HG02759 (cell line): ENCODE results near the gene GRIK5.
"Not testable (repeated sequence)": the region's sequence is repeated elsewhere in the genome, so short reads cannot be mapped to it uniquely, and the experiment has no call there.

ENCODE experiments used
- ATAC-seq: cut with Tn5 transposase; IDR thresholded peaks from one replicate; pipeline ENCODE4 v1.9.1; 2021; ENCODE audit warnings: mild to moderate bottlenecking, moderate library complexity; ENCODE audit not compliant: unreplicated experiment

The GRIK5 gene

GRCh38 chr19:42023121-42023942, 46.7 kb downstream of the GRIK5 start:
- ATAC-seq = no peak

DNA sequence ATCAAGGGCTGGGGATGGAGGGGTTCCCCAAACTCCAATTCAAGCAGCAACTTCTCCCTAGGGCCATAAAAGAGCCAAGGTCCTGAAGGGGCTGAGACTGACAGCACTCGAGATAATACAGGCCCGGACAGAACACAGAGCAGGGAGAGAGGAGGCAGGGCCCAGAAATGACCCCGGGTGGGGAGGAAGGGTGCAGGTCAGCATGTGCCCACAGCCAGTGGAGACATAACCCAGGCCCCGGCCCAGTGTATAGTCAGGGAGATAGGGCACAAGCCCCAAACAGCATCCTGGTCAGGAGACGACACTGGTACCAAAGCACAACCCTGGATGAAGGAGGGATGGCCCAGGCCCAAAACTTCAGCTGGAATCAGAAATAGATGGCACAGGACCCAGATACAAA, 47.4 kb downstream of the GRIK5 start:
- ATAC-seq = no peak

DNA sequence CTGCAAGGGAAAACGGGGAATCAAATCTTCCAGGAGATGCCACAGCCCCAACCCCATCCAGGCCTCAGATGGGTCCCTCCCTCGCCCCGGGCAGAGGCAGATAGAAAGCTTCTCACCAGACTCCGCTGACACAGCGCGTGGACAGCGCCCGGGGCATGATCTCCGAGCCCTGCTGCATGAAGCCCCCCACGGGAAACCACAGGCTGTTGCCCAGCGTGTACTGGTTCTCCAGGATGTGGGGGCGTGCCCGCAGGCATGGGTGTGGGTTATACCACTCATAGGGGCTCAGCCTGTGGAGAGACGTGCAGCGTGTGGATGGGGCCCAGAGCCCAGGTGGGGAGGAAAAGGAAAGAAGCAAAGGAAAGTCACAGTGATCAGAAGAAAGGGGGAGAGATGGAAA, 48.8 kb downstream of the GRIK5 start:
- no peak for ATAC-seq

DNA sequence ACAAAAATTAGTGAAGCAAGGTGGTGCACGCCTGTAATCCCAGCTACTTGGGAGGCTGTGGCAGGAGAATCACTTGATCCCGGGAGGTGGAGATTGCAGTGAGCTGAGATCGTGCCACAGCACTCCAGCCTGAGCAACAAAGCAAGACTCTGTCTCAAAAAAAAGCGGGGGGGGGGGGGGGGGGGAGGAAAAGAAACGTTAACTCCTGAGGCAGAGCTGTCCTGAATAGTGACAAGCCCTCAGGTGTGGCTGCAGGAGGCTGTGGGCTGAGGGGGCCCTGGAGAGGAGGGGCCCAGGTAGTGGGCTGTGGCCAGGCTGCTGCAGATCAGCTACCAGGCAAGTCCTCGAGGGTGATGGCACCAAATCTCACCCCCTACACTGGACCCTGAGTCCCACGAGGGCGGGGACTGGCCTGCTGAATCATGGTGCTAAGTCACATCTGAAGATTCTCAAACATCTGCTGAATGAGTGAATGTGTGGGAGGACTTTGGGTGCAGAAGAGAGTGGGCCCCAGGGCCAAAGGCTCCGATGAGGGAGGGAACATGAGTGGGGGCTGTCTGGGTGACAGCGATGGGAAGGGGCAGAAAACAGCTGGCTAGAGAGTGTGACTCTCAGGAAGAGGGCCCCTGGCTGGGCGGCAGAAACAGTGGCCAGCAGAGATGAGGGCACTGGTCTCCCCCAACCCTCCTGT, 51.4 kb downstream of the GRIK5 start:
- no peak for ATAC-seq

GRCh38 chr19:42017040-42017439, 53.0 kb downstream of the GRIK5 start:
- no peak for ATAC-seq

DNA sequence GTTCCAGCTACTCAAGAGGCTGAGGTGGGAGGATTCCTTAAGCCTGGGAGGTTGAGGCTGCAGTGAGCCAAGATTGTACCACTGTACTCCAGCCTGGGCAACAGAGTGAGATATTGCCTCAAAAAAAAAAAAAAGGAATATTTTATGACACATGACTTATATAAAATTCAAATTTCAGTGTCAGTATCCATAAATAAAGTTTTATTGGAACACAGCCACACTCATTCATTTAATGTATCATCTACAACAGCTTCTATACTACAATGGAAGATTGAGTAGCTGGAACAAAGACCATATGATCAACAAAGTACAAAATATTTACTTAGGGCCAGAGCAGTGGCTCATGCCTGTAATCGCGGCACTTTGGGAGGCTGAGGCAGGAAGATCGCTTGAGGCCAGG, 57.3 kb downstream of the GRIK5 start:
- ATAC-seq = not testable (repeated sequence)

GRCh38 chr19:42010245-42011126, 59.5 kb downstream of the GRIK5 start:
- no peak for ATAC-seq

- no peak for ATAC-seq
Measured at GRCh38 chr19:42006569-42006968, 63.4 kb downstream of the GRIK5 start.

GRCh38 chr19:42005504-42005903, 64.5 kb downstream of the GRIK5 start:
- no peak for ATAC-seq

GRCh38 chr19:42003506-42004294, 66.3 kb downstream of the GRIK5 start:
- no peak for ATAC-seq

GRCh38 chr19:41999878-42000208, 70.2 kb downstream of the GRIK5 start:
- ATAC-seq = no peak

- no peak for ATAC-seq
Measured at GRCh38 chr19:41999071-41999877, 70.7 kb downstream of the GRIK5 start.

DNA sequence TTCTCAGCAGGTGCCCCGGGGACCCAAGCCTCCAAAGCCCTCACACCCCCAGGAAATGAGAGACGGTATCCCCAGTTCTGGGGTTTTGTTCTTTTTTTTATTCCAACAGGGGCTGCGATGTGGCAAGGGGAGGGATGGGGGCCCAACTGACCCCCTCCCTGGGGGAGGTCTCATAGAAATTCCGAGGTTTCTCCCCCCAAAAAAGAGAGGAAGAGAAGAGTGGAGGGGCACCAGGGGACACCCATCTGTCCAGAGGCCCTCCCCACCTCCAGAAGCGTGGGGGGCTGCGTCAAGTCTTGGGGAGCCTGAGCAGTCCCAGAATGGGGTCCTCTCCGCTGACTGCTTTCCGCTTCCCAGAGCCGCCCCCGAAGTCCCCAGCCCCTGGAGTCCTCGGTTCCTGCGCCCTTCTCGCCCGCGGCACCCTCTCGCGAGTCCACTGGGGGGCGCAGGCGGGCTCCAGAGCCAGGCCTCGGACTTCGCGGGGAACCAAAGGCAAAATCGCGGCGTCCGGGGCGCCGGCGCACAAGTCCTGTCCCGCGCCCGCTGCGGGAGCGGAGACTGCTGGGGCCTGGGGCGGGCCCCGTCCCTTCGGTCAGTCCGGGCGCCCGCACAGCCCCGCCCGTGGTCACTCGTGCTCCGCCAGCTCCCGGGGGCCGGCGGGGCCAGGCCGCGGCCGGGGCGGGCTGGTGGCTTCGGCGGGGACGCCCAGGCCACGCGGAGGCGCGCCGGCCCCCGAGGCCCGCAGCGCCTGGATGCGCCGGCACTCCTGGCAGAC, 71.6 kb downstream of the GRIK5 start:
- no peak for ATAC-seq

- no peak for ATAC-seq
Measured at GRCh38 chr19:41997851-41998229, 72.2 kb downstream of the GRIK5 start.

DNA sequence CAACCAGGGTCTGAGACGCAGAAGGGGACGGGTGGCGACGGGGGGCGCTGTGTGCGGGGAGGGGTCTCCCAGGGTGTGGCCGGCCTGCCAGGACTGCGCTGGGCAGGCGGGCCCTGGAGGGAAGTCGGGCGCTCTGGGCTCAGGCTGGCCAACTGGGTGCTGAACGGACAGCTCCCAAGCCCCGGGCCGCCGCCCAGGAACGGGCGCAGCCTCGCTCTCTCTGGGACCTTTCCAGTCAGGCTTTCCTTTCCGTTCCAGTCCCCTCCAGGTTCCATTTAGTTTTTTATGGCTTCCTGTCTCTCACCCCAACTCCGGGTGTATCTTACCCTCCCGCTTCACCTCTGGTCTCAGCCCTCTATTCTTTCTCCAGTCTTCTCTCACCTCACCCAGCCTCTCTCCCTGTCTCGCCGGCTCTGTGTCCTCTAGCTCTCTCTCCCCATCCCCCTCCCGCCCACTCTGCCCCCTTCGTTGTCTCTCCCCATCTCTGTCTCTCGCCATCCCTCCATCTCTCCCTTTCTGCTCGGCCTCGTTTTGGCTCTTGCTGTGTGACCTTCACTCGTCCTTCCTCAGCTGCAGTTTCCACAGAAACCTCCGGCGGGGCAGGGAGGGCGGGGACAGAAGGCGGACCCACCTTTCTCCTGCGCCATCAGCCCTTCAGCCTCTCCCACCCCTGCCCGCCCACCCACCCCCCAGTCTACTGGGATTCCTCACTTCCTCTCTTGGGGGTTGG, 72.7 kb downstream of the GRIK5 start:
- ATAC-seq = no peak

- no peak for ATAC-seq
Measured at GRCh38 chr19:41995959-41996797, 73.8 kb downstream of the GRIK5 start.
